Transverse colon (tissue), 4 donors: ENCODE results near the gene GMDS.

Experiments
- EP300 ChIP-seq: sonication (generic); formaldehyde crosslinking; IDR thresholded peaks from one replicate; pipeline ENCODE4 v1.6.1; 2017; ENCODE audit warnings: antibody characterized with exemption, low read depth
- POLR2A ChIP-seq: fragments of 450-650 bp; IDR thresholded peaks from one replicate; pipeline ENCODE4 v1.6.1; 2016; ENCODE audit warnings: antibody characterized with exemption, mild to moderate bottlenecking, moderate library complexity
- POLR2AphosphoS5 ChIP-seq, 3 donors: sonication (generic); formaldehyde crosslinking; IDR thresholded peaks; one replicate each; pipeline ENCODE4 v1.6.1; 2016; ENCODE audit warnings: antibody characterized with exemption in 3 of 3
- TF ChIP-seq, protein P1 (sequence below), 5 experiments: fragments of 200-600 bp in 3 of 5; fragments of 450-650 bp in 2 of 5; sonication (generic) in 3 of 5; IDR thresholded peaks; 1 replicate in 2 of 5; 2 replicates in 3 of 5; pipeline ENCODE4 v1.5.1; 2016 to 2017; ENCODE audit warnings: antibody characterized with exemption in 5 of 5, inconsistent platforms in 3 of 5, mild to moderate bottlenecking in 2 of 5, moderate library complexity in 1 of 5

DNA sequence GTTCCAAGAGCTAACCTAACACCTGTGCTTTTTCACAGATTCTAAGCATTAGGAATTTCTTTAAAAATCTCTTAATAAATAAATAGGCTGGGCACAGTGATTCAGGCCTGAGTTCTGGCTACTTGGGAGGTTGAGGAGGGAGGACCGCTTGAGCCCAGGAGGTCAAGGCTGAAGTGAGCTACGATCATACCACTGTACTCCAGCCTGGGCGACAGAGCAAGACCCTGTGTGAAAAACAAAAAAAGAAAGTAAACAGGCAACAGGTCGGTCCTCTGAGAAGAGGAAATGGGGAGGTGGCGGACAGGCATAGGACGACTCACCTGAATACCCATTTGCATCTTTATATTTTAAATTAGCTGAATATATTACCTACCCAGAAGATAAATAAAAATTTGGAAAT, 26.5 kb downstream of the GMDS start:
- TF ChIP-seq, protein P1, sequence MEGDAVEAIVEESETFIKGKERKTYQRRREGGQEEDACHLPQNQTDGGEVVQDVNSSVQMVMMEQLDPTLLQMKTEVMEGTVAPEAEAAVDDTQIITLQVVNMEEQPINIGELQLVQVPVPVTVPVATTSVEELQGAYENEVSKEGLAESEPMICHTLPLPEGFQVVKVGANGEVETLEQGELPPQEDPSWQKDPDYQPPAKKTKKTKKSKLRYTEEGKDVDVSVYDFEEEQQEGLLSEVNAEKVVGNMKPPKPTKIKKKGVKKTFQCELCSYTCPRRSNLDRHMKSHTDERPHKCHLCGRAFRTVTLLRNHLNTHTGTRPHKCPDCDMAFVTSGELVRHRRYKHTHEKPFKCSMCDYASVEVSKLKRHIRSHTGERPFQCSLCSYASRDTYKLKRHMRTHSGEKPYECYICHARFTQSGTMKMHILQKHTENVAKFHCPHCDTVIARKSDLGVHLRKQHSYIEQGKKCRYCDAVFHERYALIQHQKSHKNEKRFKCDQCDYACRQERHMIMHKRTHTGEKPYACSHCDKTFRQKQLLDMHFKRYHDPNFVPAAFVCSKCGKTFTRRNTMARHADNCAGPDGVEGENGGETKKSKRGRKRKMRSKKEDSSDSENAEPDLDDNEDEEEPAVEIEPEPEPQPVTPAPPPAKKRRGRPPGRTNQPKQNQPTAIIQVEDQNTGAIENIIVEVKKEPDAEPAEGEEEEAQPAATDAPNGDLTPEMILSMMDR (IDR thresholded peaks at IDR 0.05), result no peak
- TF ChIP-seq POLR2A, result no peak
- no peak for TF ChIP-seq EP300
- no peak for TF ChIP-seq POLR2AphosphoS5 (IDR thresholded peaks at IDR 0.05)
